ENCODE results near the gene ANKUB1. TPM values are rescaled to one million over a fixed set of nuclear protein-coding genes. Genes with fewer than 3 reads are reported as not detected.
A peak's percentile ranks its signal among the peaks of the same experiment; 100 is the strongest.

The ANKUB1 gene
- polyA plus RNA-seq, 3 donors: 0.33 TPM; not detected in 2

- DNase-seq: peak; percentile 8
Measured at GRCh38 chr3:149812165-149812605, 19.8 kb upstream of the ANKUB1 start.

GRCh38 chr3:149810846-149811245 lies 18.5 kb upstream of the ANKUB1 start:
- no peak for DNase-seq

- no peak for DNase-seq
Measured at GRCh38 chr3:149809699-149810098, 17.3 kb upstream of the ANKUB1 start.

GRCh38 chr3:149808209-149808829 lies 16.0 kb upstream of the ANKUB1 start:
- DNase-seq: peak; percentile 61

- no peak for DNase-seq
Measured at GRCh38 chr3:149806171-149806778, 13.9 kb upstream of the ANKUB1 start.

- DNase-seq: no peak
Measured at GRCh38 chr3:149801639-149802038, 9.3 kb upstream of the ANKUB1 start.

GRCh38 chr3:149801195-149801594 lies 8.8 kb upstream of the ANKUB1 start:
- no peak for DNase-seq

- DNase-seq: no peak
Measured at GRCh38 chr3:149800693-149801092, 8.3 kb upstream of the ANKUB1 start.

- no peak for DNase-seq
Measured at GRCh38 chr3:149796026-149796425, 3.7 kb upstream of the ANKUB1 start.

- no peak for DNase-seq
Measured at GRCh38 chr3:149790698-149791097, 1.7 kb downstream of the ANKUB1 start.

GRCh38 chr3:149790268-149790667 lies 2.1 kb downstream of the ANKUB1 start:
- DNase-seq: no peak

GRCh38 chr3:149784064-149784704 lies 8.2 kb downstream of the ANKUB1 start:
- no peak for DNase-seq

- no peak for DNase-seq
Measured at GRCh38 chr3:149783576-149783975, 8.8 kb downstream of the ANKUB1 start.

- DNase-seq: no peak
Measured at GRCh38 chr3:149781741-149782140, 10.6 kb downstream of the ANKUB1 start.

- DNase-seq: no peak
Measured at GRCh38 chr3:149781211-149781610, 11.1 kb downstream of the ANKUB1 start.

GRCh38 chr3:149777414-149778214 lies 14.7 kb downstream of the ANKUB1 start:
- no peak for DNase-seq

GRCh38 chr3:149776170-149776569 lies 16.2 kb downstream of the ANKUB1 start:
- DNase-seq: no peak

- DNase-seq: no peak
Measured at GRCh38 chr3:149772861-149773260, 19.5 kb downstream of the ANKUB1 start.

GRCh38 chr3:149771652-149772271 lies 20.6 kb downstream of the ANKUB1 start:
- DNase-seq: peak; percentile 35

- DNase-seq: no peak
Measured at GRCh38 chr3:149770246-149770645, 22.1 kb downstream of the ANKUB1 start.

- DNase-seq: no peak
Measured at GRCh38 chr3:149768704-149769103, 23.6 kb downstream of the ANKUB1 start.

GRCh38 chr3:149767720-149768119 lies 24.6 kb downstream of the ANKUB1 start:
- no peak for DNase-seq
